Activated CD4-positive, alpha-beta T cell treated with anti-CD3 and anti-CD28 coated beads, Interleukin-2, amount 50 U/mL, for 1 hour (primary cell): Measurements from ENCODE around the gene SLCO3A1.

Source experiments
- DNase-seq: peaks from one replicate; pipeline ENCODE4 v3.0.0-alpha.2; 2020

The SLCO3A1 gene

DNA sequence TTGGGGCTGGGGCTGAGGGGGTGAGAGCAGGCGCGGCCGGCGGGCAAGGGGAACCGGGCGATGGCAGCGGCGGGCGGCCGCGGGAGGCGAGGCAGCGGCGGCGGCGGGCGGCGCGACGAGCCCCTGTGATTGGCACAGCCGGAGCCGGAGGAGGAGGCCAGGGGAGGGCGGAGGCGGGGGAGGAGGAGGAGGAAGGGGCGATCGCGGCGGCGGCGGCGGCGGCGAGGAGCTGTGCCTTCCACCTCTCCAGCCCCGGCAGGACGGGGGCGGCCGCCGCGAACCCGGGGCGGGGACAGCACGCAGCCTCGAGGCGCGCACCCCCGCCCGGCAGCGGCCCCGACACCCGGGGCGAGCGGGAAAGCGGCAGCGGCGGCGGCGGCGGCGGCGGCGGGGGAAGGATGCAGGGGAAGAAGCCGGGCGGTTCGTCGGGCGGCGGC is at the start of gene SLCO3A1:
Gene SLCO3A1, plus strand, starts transcription at position 198 of the 437 bp plus-strand sequence.
- DNase-seq: peak; percentile 78

DNA sequence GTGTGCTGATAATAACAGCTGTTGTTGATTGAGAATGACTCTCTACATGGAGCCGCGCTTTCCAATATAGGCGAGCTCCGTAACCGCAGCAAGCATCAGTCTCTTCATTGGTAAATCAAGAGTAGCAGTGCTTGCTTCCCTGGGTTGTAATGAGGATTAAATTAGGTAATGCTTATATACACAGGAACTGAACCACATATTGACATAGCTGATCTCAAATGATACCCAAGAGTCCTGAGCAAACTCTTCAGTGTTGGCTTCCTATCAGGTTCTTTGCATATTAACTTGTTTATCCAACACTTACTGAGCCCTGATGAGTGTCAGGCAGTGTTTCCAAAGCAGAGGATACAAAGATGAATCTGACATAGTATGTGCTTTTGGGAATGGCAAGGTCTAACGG is 46.4 kb upstream of the SLCO3A1 start:
- DNase-seq: no peak

DNA sequence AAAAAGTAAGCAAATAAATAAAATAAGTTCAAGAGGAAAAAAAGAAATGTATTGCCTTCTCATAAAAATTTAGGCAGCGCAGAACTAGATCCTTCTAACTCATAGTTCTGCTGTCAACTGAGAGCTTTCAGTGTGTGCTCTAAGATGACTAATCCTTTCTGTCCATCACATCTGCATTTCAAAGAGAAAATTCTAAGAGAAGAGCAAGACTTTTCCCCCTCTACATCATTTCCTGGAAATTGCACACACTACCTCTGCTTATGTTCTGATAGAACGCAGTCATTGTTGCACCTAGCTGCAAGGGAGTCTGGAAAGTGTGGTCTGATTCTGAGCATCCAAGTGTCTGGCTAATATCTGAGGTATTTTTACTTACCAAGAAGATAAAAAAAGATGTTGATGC is 39.6 kb upstream of the SLCO3A1 start:
- no peak for DNase-seq

DNA sequence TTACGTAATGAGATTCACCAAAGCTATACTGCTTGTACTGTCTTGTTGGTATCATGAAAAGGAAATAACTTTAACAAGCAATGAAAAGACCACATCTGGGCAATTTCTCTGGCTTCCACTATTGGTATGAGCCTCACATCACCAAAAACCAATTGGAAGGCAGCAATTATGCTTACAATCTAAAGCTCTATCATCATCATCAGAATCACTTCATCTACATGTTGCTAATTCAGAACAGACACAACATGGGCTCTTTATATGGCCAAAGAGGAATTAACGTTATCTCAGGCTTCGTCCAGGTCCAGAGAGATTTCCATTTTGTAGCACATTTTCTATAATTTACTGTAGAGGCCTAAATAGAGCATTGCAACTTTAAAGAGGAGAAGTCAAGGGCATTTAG is 36.6 kb upstream of the SLCO3A1 start:
- DNase-seq: no peak

DNA sequence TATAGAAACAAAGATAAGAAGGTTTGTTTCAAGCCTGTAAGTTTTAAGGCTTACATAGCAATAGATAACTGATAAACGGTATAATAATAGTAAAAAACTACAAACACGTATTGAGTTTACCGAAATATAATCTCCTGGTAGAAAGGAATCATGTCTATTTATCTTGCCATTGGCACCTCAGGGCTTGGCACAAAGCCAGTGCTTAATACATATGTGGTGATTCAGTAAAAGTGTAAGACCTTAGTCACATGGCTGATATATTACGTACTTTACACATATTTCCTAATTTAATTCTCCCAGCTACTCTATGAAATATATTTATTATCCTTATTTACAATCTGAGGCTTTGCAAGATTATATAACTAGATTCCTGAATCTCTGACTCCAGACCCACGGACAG is 32.0 kb upstream of the SLCO3A1 start:
- DNase-seq: no peak

DNA sequence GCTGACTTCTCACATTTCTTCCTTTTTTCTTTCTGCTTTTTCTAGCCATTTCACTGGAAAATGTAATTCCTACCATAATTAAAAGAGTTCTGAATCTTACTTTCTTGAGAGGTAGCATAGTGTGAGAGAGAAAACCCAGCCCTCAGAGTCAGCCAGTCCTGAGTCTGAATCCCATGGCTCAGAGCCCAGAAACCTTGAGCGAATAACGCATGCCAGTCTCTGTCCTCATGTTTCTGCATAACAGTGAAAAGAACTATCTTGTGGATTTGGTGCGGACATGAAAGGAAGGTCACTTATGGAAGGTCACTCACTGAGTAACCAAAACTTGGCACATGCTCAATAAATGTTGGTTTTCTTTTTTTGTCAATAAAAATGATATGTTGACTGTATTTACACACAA is 29.3 kb upstream of the SLCO3A1 start:
- no peak for DNase-seq

DNA sequence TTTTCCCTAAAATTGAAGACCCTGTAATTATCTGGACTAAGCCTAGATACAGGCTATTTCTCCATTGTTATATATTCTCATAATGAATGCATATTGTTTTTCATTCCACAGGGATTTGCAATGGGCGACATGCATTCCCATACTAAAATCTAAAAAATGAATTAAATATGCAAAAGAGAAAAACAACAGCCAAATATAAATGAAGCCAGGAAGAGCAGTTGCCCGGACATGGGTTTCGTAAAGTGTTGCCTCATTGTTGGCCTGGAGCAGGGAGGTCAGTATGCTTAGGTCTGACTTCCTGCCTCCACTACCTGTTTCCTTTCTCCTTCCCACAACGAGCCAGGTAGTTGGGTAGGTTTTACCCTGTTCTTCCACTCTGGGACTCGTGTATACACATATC is 27.1 kb upstream of the SLCO3A1 start:
- no peak for DNase-seq

DNA sequence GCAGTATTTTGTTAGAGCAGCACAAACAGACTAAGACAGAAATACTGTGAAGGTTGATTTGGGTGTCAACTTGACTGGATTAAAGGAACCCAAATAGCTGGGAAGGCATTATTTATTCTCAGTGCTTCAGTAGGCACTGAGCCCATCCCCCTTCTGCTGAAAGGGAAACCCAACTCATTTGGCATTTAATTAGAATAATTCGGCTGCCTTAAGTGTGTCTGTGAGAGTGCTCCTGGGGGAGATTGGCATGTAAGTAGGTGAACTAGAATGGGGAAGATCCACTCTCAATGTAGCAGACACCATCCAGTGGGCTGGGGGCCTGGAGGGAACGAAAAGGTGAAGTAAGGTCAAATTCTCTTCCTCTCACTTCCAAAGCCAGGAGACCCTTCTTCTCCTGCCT is 20.5 kb upstream of the SLCO3A1 start:
- no peak for DNase-seq

DNA sequence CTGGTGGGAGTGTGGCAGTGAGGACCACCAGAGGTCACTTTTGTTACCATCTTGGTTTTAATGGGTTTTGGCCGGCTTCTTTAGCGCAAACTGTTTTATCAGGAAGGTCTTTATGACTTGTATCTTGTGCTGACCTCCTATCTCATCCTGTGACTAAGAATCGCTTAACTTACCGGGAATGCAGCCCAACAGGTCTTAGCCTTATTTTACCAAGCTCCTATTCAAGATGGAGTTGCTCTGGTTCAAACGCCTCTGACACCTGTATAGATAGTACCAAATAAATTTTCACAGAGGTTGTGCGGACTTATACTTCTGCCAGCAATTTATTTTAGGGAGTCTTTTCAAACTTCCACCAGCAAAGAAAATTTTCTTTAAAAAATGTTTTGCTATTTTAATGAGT is 13.6 kb upstream of the SLCO3A1 start:
- no peak for DNase-seq

DNA sequence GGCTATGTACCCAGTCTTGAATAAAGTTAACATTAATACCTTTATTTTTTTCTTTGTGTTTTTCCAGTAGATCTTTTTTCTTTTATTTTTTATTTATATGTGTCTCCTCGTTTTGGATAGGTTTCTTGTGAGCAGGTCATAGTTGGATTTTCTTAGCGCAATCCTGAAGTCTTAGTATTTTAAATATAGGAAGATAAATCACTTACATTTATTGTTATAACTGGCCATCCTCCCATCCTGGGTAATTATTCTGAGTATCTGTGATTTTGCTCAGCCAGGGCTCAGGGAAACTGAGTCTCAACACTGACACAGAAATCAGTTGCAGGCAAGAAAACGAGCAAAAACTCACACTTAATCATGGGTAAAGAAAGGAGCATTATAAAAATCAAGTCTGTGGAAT is 11.6 kb upstream of the SLCO3A1 start:
- no peak for DNase-seq

DNA sequence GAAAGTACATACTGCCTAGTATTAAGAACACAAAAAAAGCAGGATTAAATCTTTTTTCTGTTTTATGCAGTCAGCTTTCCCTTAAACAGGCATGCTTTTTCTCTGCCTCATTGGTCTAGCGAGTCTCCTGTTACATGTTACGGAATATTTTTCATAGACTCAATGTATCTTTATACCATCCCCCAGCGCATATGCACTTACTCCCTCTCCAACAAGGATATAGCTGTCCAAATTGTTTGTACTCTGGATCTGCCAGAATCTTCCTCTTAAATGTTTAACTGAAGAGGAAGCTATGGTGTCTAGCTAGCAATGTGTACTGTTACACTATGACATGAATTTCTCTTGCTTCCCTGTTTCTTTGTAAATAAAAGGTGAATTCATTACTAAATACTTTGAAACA is 9.2 kb upstream of the SLCO3A1 start:
- no peak for DNase-seq

DNA sequence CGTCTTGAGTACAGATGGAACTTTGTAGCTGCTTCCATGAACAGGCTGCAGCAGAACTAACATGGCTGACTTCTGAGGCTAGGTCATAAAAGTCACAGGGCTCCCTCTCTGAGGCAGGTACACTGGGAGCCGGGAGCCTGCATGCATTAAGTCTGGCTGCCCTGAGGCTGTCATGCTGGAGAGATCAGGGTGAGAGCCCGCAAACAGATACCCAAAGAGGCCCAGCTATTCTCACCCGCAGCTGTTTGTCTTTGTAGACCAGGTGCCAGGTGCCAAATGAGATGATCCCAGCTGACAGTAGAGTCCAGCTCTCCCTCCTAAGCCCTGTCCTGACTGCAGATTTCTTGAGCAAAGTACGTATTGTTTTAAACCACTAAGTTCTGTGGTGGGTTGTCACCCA is 8.6 kb upstream of the SLCO3A1 start:
- no peak for DNase-seq

DNA sequence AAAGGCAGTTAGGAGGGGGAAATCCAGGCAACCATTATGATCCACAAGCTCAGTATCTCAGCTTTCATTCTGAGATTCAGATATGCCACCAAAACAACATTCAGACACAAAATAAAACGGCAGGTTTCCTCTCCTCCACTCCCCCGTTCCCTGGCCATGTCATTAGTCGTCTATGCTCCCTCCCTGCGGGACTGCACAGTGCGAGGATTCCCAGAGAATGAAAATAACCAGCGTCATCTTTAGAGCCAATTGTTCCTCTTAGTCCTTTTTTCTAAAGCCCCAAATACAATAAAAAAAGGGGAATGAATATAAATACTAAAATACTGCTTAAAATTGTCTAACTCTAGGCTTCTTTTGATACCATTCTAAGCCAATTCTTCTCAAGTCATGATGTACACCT is 7.8 kb upstream of the SLCO3A1 start:
- no peak for DNase-seq

DNA sequence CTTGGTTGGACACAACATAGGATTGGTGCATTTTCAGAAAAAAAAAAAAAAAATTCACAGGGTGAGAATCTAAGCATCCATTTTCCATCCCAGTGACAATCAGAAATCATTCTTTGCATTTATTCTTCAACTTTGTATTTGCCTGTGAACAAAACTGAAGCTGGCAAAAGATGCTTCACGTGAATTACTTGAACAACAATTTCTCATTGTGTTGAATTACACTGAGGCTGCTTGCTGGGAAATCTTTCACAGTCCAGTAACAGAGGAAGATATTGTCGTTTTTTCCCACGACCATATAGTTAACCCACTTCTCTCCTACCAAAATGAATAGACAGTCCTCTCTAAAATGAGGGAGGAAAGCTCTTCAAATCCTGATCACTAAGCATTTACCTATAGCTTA is 4.3 kb upstream of the SLCO3A1 start:
- no peak for DNase-seq

DNA sequence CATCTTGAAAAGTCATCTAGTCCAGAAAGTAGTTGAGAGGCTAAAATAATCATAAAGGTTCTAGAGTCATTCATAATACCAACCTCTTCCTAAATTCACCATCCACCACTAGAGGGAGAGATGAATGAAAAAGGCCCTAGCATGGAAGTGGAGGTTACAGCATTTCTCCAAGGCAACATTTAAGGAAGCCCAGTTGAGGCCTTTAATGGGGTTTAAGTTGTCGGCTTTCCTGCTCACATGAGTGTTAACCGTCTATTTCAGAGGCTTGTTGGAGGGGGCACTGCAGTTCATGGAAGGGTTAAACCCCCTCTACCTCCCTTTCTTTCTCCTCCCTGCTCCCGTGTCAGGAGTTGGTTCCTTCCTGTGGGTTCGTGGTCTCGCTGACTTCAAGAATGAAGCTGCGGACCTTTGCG is 3.8 kb upstream of the SLCO3A1 start:
- DNase-seq: no peak

DNA sequence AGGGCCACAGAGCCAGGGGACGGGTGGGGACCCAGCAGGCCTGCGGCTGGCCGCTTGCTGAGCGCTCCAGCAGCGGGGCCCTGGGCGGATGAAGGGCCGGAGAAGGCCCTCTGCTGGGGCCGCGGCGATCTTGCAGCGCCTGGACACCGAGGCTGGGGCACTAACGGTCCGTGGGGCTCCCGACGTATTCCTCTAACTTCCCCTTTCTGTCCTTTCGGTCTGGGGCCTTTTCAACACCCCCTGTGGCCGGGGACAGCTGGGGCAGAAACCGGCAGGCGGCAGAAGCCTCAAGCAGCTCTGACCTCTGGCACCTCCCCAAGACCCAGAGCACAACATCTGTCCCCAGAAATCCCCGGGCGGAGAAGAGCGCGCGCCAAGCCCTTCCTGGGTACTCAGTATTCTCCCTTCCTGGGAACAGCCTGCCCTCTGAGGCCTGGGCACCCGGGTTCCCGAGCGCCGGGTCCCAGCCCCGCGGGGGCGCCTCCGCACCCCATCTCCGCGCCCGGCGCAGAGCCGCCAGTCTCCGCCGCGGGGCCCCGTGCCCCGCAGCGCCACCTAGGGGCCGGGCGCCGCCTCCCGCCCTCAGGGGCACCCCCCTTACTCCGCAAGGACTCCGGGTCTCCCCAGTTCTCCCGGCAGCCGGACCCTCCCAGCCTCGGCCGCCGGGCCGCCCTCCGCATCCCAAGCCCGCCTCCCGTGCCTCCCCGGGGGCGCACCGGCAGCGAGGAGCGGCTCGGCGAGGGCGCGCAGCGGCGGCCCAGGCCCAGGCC is 582 bp upstream of the SLCO3A1 start:
- peak; percentile 72 for DNase-seq

DNA sequence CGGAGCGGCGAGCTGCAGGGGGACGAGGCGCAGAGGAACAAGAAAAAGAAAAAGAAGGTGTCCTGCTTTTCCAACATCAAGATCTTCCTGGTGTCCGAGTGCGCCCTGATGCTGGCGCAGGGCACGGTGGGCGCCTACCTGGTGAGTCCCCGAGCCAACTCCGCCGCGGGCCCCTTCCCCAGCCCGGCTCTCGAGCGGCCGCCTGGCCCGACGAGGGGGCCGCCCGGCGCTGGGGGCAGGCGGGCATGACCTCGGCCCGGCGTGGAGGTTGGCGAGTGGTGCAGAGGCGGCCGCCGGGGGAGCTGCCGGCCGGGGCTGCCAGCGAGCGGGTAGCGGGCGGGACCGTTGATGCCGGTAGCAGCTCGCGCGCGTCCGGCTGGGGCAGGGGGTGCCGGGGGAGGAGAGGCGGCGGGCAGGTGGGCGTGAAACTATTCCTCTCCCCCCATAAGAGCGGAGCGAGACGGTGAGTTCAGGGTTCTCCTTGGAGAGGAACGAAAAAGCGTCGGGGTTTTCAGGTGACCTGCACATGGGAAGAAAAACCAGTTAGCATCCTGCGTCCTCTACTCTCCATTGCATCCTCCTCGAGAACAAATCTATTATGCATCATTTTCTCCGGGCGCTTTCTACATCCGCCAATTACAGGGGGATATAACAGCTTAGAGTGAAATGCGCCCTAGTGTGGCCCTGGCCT is 585 bp downstream of the SLCO3A1 start:
- DNase-seq: peak; percentile 44

DNA sequence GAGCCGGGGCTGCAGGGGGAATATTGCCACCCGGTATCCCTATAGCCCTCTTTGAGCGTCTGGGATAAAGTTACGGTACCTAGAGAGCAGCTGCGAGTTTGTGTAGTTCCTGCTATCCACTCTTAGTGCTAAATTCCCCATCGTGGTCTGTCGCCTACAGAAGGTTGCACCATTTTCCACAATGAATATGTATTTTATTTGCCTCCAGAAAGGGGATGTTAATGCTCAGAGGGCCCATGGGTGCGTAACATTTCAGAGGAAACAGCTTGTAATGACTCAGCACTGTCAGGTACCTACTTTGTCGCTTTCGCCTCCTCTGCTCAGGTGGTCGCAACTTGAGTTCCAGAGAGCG is 1.1 kb downstream of the SLCO3A1 start:
- no peak for DNase-seq

DNA sequence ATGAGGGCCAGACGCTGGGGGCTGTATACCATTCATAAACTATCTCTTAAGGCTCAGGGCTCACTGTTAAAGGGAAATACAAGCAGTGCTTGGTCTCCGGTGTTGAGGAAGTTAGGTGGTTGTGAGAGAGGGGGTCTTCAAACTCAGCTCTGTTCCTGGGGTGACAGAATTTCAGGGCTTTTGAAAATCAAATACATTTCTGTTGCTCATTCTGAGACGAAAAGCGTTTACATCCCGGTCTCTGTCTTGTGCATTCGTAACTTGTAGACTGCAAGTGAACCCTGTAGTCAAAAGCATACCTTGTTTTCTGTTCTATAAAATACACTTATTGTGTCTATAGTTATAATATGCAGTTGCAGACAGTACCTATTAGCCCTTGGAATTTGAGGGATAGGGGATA is 1.7 kb downstream of the SLCO3A1 start:
- no peak for DNase-seq

DNA sequence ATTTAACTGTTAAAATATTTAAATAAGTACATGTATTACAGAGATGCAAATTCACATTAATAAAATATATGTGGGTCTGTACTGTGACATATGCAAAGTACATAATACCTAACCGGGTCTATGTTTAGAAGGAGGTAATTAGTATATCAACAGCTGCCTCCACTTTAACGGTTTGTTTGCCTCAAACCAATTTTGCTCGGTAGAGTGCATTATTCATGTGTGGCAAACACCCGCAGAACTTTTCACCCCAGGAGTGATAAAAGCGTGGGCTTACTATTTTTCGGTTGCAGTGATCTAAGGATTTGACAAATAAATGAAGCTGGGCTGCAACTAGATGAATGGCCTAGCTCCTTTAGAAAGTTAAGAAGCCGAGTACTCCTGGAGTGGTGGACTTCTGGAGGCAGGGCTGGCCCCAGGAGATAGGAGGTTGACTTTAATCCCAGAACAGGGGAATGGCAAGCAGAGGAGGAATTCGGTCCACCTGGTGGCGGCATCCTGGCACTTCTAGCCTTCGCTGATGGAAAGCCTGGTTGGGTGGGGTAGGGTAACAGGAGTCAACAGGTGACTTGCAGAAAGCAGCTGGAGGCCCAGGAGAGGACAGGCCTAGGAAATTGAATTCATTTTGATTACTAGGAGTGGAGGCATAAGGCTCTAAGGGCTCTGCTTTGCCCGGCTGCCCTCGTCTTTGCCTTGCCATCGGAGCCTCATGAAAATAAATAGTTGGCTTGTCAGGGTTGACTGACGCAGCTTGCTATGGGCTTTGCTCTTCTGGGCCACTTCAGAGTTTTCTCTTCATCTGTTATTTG is 2.4 kb downstream of the SLCO3A1 start:
- no peak for DNase-seq

DNA sequence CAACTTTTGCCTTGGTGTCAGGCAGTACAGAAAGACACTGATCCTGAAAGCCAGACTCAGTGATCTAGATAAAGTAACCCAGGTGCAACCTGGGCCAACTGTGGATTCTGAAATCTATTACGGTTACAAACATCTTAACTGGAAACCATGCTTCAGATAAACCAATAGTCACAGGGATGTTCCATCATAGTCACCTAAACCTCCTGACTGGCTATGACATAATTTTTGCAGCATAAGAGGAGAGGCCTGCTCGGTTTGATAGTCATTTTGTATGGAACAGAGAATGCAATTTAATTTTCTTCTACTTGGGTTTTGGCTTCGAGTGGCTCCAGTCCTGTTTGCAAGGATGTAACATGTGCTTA is 3.7 kb downstream of the SLCO3A1 start:
- DNase-seq: no peak

DNA sequence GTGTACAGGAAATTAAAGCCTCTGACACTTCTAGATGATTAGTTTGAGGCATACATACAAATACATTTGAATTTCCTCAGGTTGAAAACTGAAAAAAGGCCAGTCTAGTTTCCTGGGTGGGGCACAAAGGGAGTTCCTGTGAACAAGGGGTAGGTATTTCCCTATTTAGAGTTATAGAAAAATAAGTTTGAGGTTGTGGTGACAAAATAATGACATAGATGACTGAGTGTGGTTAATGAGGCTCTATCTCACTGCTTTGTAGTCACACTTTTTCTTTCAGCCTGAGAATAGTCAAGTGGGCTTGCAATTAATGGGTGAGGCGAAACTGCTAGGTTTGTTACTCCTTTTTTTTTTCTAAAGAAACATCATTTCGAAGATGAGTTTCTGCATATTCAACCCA is 4.3 kb downstream of the SLCO3A1 start:
- DNase-seq: no peak

DNA sequence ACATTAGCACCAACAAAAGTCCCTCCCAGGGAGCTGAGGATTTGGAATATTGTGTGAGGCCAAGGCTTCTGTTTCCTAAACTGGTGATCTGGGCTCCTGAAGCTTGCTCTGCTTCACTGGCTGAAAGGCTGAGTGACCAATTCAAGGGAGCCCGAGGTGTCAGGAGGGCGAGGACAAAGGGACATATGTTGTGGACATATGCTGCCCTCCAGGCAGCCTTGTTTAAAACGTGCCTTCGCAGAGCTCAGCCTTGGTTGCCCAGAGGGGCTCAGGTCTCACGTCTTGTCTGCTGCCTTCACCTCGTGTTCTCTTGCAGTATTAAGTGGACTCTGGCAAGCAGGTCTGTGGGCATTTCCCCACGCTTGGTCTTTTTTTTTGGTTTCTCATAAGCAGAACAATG is 7.0 kb downstream of the SLCO3A1 start:
- DNase-seq: no peak

DNA sequence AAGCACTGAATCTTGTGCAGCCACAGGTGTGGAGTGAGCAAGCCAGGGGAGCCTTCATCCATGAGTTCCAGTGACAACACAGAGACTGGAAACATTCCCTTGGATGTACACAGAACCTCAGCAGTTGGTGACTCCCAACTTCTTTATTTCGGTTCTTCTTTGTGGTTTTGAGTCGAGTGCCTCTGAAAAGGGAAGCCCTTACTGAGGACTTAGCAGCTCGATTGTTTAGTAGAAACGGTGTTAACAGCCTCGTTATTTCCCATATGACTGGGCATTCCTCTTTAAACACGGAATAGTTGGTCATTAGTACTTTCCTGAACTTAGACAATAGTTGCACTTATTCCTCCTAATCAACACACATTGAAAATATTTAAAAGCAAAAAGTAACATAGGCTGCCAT is 7.7 kb downstream of the SLCO3A1 start:
- no peak for DNase-seq
